ENCODE measurements around the gene DUXB. TPM values are rescaled to one million over a fixed set of nuclear protein-coding genes. Genes with fewer than 3 reads are reported as not detected.

DUXB gene
- total RNA-seq, 1 donor from 2014 or later: not detected

DNA sequence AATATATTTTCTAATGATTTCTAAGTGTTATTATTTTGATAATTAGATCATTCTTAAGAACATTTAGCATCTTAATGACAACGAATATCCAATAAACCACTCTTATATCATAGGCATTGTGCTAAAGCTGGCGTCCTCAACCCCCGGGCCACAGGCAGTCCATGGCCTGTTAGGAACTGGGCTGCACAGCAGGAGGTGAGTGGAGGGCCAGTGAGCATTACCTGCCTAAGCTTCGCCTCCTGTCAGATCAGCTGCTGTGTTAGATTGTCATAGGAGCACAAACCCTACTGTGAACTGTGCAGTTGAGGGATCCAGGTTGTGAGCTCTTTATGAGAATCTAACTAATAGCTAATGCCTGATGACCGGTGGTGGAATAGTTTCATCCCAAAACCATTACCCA lies 3.7 kb downstream of the DUXB start:
- Mint-ChIP-seq H3K36me3 (ENCODE audit: insufficient read depth) (no peaks in the 10 kb centered on the region), H3K27me3 (no peaks in the 10 kb centered on the region), H3K4me3 (ENCODE audit: low read depth) (no peak overlapping the region), H3K9me3 (ENCODE audit: low read depth) (no peaks in the 10 kb centered on the region), H3K4me1 (ENCODE audit: low read depth) (no peaks in the 10 kb centered on the region), H3K27ac (no peak overlapping the region)
- DNase-seq (ENCODE audit: low spot score, unreplicated experiment): no peak
- no peak for TF ChIP-seq CTCF (IDR thresholded peaks at IDR 0.05; ENCODE audit: unreplicated experiment)

DNA sequence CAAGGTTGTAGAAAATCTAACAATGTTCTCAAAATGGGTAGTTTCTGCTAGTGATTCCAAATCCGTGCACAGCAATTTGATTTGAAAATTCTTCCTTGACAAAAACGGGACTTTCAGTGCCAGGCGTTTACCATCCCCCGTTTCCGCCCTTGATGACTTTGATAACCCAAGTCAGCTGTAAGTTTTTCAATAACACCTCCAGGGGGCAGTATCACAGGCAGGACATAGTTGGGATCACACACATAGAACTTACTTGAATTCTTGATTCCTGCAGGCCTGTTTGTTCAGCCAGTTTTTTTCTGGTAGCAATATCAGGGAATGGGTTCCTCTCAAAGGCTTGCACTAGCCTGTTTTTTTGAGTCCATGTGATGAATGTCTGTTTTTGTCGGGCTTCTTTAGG lies 5.6 kb downstream of the DUXB start:
- H3K4me1 Mint-ChIP-seq (ENCODE audit: low read depth): peaks cover 7% of the 10 kb centered on the region
- H3K36me3 Mint-ChIP-seq (ENCODE audit: insufficient read depth): no peaks in the 10 kb centered on the region
- H3K4me3 Mint-ChIP-seq (ENCODE audit: low read depth): no peak overlapping the region
- peak; percentile 27 for TF ChIP-seq CTCF (IDR thresholded peaks at IDR 0.05; ENCODE audit: unreplicated experiment)
- no peak overlapping the region for H3K27ac Mint-ChIP-seq
- no peaks in the 10 kb centered on the region for H3K27me3 Mint-ChIP-seq
- peaks cover 3% of the 10 kb centered on the region for H3K9me3 Mint-ChIP-seq (ENCODE audit: low read depth)
- DNase-seq (ENCODE audit: low spot score, unreplicated experiment): no peak

DNA sequence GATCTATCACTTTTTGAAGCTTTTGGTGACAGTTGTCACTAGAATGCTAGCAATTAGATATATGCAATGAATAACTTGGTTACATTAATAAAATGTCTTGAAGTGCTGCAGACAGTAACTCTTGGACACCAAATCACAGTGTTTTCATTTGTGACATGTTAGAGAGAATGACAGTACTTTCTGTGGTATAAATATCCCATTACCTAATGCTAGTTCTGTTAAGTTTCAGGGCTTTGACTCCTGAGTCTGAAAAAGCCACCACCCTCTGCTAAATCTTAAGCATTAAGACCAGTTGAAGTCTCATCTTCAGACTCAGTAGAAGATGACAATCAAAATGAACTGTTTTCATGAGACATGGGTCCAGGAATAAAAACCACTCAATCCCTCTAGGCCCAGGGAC lies 13.9 kb downstream of the DUXB start:
- Mint-ChIP-seq H3K4me1 (ENCODE audit: low read depth) (peaks cover 6% of the 10 kb centered on the region), H3K27ac (no peak overlapping the region), H3K36me3 (ENCODE audit: insufficient read depth) (peaks cover 20% of the 10 kb centered on the region), H3K27me3 (no peaks in the 10 kb centered on the region), H3K9me3 (ENCODE audit: low read depth) (peaks cover 39% of the 10 kb centered on the region), H3K4me3 (ENCODE audit: low read depth) (no peak overlapping the region)
- no peak for TF ChIP-seq CTCF (IDR thresholded peaks at IDR 0.05; ENCODE audit: unreplicated experiment)
- no peak for DNase-seq (ENCODE audit: low spot score, unreplicated experiment)

DNA sequence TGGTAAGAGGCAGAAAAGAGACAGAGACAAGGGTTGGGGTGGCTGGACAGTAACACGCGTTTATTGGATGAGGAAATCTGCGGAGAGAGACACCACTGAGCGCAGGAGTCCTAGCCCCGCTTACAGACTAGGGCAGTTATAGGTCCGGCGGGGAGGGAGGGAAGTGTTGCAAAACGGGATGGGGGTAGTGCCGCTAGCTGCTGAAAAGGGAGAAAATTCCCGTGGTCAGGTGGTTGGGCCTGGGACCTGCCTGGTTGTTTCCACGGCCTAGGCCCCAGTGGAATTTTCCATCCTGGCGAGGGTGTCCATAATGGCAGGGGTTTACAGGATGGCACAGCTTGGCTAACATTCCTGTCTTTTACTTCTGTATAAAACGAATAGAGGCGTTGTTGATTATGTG lies 19.0 kb downstream of the DUXB start:
- no peaks in the 10 kb centered on the region for H3K27me3 Mint-ChIP-seq
- TF ChIP-seq CTCF (IDR thresholded peaks at IDR 0.05; ENCODE audit: unreplicated experiment): no peak
- peaks cover 21% of the 10 kb centered on the region for H3K36me3 Mint-ChIP-seq (ENCODE audit: insufficient read depth)
- DNase-seq (ENCODE audit: low spot score, unreplicated experiment): no peak
- H3K4me1 Mint-ChIP-seq (ENCODE audit: low read depth): peaks cover 6% of the 10 kb centered on the region
- no peak overlapping the region for H3K27ac Mint-ChIP-seq
- peaks cover 31% of the 10 kb centered on the region for H3K9me3 Mint-ChIP-seq (ENCODE audit: low read depth)
- H3K4me3 Mint-ChIP-seq (ENCODE audit: low read depth): no peak overlapping the region

- no peak overlapping the region for H3K4me3 Mint-ChIP-seq (ENCODE audit: low read depth)
- H3K27me3 Mint-ChIP-seq: no peaks in the 10 kb centered on the region
- no peak for TF ChIP-seq CTCF (IDR thresholded peaks at IDR 0.05; ENCODE audit: unreplicated experiment)
- DNase-seq (ENCODE audit: low spot score, unreplicated experiment): no peak
- peaks cover 6% of the 10 kb centered on the region for H3K4me1 Mint-ChIP-seq (ENCODE audit: low read depth)
- no peak overlapping the region for H3K27ac Mint-ChIP-seq
- H3K36me3 Mint-ChIP-seq (ENCODE audit: insufficient read depth): peaks cover 19% of the 10 kb centered on the region
- peaks cover 23% of the 10 kb centered on the region for H3K9me3 Mint-ChIP-seq (ENCODE audit: low read depth)
These were observed 21.9 kb downstream of the DUXB start for GRCh38 chr16:75679366-75679765.

All from progenitor cell of endocrine pancreas (in vitro differentiated cells).